ENCODE measurements around the gene RBP2. TPM values are rescaled to one million over a fixed set of nuclear protein-coding genes. Genes with fewer than 3 reads are reported as not detected.
A peak's percentile ranks its signal among the peaks of the same experiment; 100 is the strongest.

Gene RBP2
- not detected for total RNA-seq (2013)
- polyA plus RNA-seq = not detected
- polyA minus RNA-seq = not detected in 2 replicates
- total RNA-seq = 0 to 0.30 (median 0) reads per million in 11 experiments

- no peak within 1 kb of the TSS for H3K4me3 ChIP-seq (replicated peaks in 1 of 3; ENCODE audit: low read depth in 2 of 3, low read length in 3 of 3)
- no peaks in the 10 kb centered on the region for H3K4me1 ChIP-seq (ENCODE audit: control insufficient read depth in 1 of 2, insufficient read depth in 2 of 2, low read length in 2 of 2)
- DNase-seq = no peak
- H3K27me3 Mint-ChIP-seq (ENCODE audit: low read depth in 3 of 3) = no peaks in the 10 kb centered on the region
- H3K9ac ChIP-seq (ENCODE audit: insufficient read depth, low read length, poor library complexity, severe bottlenecking) = no peak within 1 kb of the TSS
- no peak for TF ChIP-seq CTCF (IDR thresholded peaks at IDR 0.05)
- H3K9me3 ChIP-seq (replicated peaks in 1 of 2; ENCODE audit: control insufficient read depth in 1 of 2, insufficient read depth in 1 of 2, low read length in 2 of 2) = no peaks in the 10 kb centered on the region
- H3K4me2 ChIP-seq (replicated peaks; ENCODE audit: extremely low read depth, low read length, poor library complexity, severe bottlenecking) = no peak within 1 kb of the TSS
- H3K79me2 ChIP-seq (ENCODE audit: insufficient read depth, low read length) = no peaks in the 10 kb centered on the region
- no peaks in the 10 kb centered on the region for H3K4me1 Mint-ChIP-seq
- no peaks in the 10 kb centered on the region for H3K36me3 ChIP-seq (replicated peaks in 1 of 2; ENCODE audit: control insufficient read depth in 1 of 2, insufficient read depth in 2 of 2, low read length in 2 of 2)
- WGBS (ENCODE audit: insufficient coverage) = 98% methylated on average over 4 of the region's 4 CpGs
- H3K36me3 Mint-ChIP-seq = no peaks in the 10 kb centered on the region
- no peaks in the 10 kb centered on the region for H4K20me1 ChIP-seq (ENCODE audit: insufficient read depth, low read length)
- no peaks in the 10 kb centered on the region for H3K9me3 Mint-ChIP-seq
- H3K27ac Mint-ChIP-seq = peak within 1 kb of the TSS in 1 of 7 donors; percentile 8
- no peaks in the 10 kb centered on the region for H3K27me3 ChIP-seq (ENCODE audit: control insufficient read depth in 2 of 2, insufficient read depth in 2 of 2, low read length in 2 of 2)
- no peak within 1 kb of the TSS for H3K4me3 Mint-ChIP-seq
- no peak within 1 kb of the TSS for H2AFZ ChIP-seq (ENCODE audit: insufficient read depth, low read depth, low read length, poor library complexity, severe bottlenecking)
- intact Hi-C loops (cut with micrococcal nuclease) = no loop called here
- no peak within 1 kb of the TSS for H3K27ac ChIP-seq (ENCODE audit: low read depth in 1 of 2, low read length in 2 of 2)
Measured at GRCh38 chr3:139476348-139476747, at the start of gene RBP2. TSS of gene RBP2 (minus strand) at chr3:139476516. CDS start at chr3:139476459, 57 bp downstream.

- Histone ChIP-seq H3K79me2 (ENCODE audit: insufficient read depth, low read length) (no peaks in the 10 kb centered on the region), H3K36me3 (replicated peaks in 1 of 2; ENCODE audit: control insufficient read depth in 1 of 2, insufficient read depth in 2 of 2, low read length in 2 of 2) (no peaks in the 10 kb centered on the region), H4K20me1 (ENCODE audit: insufficient read depth, low read length) (no peaks in the 10 kb centered on the region), H3K27me3 (ENCODE audit: control insufficient read depth in 2 of 2, insufficient read depth in 2 of 2, low read length in 2 of 2) (no peaks in the 10 kb centered on the region), H3K4me3 (replicated peaks in 1 of 3; ENCODE audit: low read depth in 2 of 3, low read length in 3 of 3) (no peak overlapping the region), H3K4me1 (ENCODE audit: control insufficient read depth in 1 of 2, insufficient read depth in 2 of 2, low read length in 2 of 2) (peaks cover 18 to 21% of the 10 kb centered on the region in 2 donors), H3K9me3 (replicated peaks in 1 of 2; ENCODE audit: control insufficient read depth in 1 of 2, insufficient read depth in 1 of 2, low read length in 2 of 2) (no peaks in the 10 kb centered on the region), H3K27ac (ENCODE audit: low read depth in 1 of 2, low read length in 2 of 2) (no peak overlapping the region), H3K4me2 (replicated peaks; ENCODE audit: extremely low read depth, low read length, poor library complexity, severe bottlenecking) (no peak overlapping the region), H3K9ac (ENCODE audit: insufficient read depth, low read length, poor library complexity, severe bottlenecking) (no peak overlapping the region), H2AFZ (ENCODE audit: insufficient read depth, low read depth, low read length, poor library complexity, severe bottlenecking) (no peak overlapping the region)
- no peaks in the 10 kb centered on the region for H3K36me3 Mint-ChIP-seq
- peaks cover 0 to 2% (median 0%) of the 10 kb centered on the region in 7 donors for H3K9me3 Mint-ChIP-seq
- peaks cover 1 to 2% (median 1%) of the 10 kb centered on the region in 3 donors for H3K27me3 Mint-ChIP-seq (ENCODE audit: low read depth in 3 of 3)
- WGBS (ENCODE audit: insufficient coverage) = 98% methylated on average over 7 of the region's 7 CpGs
- intact Hi-C loops (cut with micrococcal nuclease) = no loop called here
- no peak overlapping the region for H3K4me3 Mint-ChIP-seq
- H3K27ac Mint-ChIP-seq = no peak overlapping the region
- H3K4me1 Mint-ChIP-seq = peaks cover 23% of the 10 kb centered on the region
- no peak for TF ChIP-seq CTCF (IDR thresholded peaks at IDR 0.05)
- DNase-seq = no peak
Measured at GRCh38 chr3:139524841-139525636, 48.7 kb upstream of the RBP2 start.

Measured in CD14-positive monocyte (primary cell).